ENCODE measurements around the gene GPR137. TPM values are rescaled to one million over a fixed set of nuclear protein-coding genes. Genes with fewer than 3 reads are reported as not detected.

Gene GPR137
- total RNA-seq, 1 donor, result 18.5 TPM

- Histone ChIP-seq H3K27me3 (ENCODE audit: insufficient read depth, low read length) (peaks cover 67% of the 10 kb centered on the region), H3K4me3 (ENCODE audit: insufficient read depth, low read length) (peak overlapping the region; percentile 64), H3K4me1 (ENCODE audit: insufficient read depth, low read length) (peaks cover 10% of the 10 kb centered on the region), H3K36me3 (ENCODE audit: insufficient read depth, low read length) (no peaks in the 10 kb centered on the region), H3K9me3 (ENCODE audit: low read depth, low read length) (no peaks in the 10 kb centered on the region), H4K20me1 (ENCODE audit: insufficient read depth, low read length) (no peaks in the 10 kb centered on the region), H2AFZ (ENCODE audit: low read length) (peak overlapping the region; percentile 76), H3K27ac (ENCODE audit: low read depth, low read length) (no peak overlapping the region), H3K4me2 (ENCODE audit: insufficient read depth, low read length) (peak overlapping the region; percentile 74), H3K79me2 (ENCODE audit: insufficient read depth, low read length) (no peaks in the 10 kb centered on the region)
- peak; percentile 94 for DNase-seq (ENCODE audit: insufficient read length, low spot score, missing footprints)
- TF ChIP-seq, protein P1, sequence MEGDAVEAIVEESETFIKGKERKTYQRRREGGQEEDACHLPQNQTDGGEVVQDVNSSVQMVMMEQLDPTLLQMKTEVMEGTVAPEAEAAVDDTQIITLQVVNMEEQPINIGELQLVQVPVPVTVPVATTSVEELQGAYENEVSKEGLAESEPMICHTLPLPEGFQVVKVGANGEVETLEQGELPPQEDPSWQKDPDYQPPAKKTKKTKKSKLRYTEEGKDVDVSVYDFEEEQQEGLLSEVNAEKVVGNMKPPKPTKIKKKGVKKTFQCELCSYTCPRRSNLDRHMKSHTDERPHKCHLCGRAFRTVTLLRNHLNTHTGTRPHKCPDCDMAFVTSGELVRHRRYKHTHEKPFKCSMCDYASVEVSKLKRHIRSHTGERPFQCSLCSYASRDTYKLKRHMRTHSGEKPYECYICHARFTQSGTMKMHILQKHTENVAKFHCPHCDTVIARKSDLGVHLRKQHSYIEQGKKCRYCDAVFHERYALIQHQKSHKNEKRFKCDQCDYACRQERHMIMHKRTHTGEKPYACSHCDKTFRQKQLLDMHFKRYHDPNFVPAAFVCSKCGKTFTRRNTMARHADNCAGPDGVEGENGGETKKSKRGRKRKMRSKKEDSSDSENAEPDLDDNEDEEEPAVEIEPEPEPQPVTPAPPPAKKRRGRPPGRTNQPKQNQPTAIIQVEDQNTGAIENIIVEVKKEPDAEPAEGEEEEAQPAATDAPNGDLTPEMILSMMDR (IDR thresholded peaks at IDR 0.05; ENCODE audit: extremely low read depth, low read depth, low read length), result no peak
Observed at GRCh38 chr11:64298966-64299846, 13.6 kb downstream of the GPR137 start.

- Histone ChIP-seq H4K20me1 (ENCODE audit: insufficient read depth, low read length) (no peaks in the 10 kb centered on the region), H2AFZ (ENCODE audit: low read length) (peak within 1 kb of the TSS; percentile 76), H3K4me2 (ENCODE audit: insufficient read depth, low read length) (peak within 1 kb of the TSS; percentile 74), H3K9me3 (ENCODE audit: low read depth, low read length) (no peaks in the 10 kb centered on the region), H3K4me3 (ENCODE audit: insufficient read depth, low read length) (peak within 1 kb of the TSS; percentile 64), H3K27me3 (ENCODE audit: insufficient read depth, low read length) (peaks cover 59% of the 10 kb centered on the region), H3K36me3 (ENCODE audit: insufficient read depth, low read length) (no peaks in the 10 kb centered on the region), H3K27ac (ENCODE audit: low read depth, low read length) (no peak within 1 kb of the TSS), H3K4me1 (ENCODE audit: insufficient read depth, low read length) (peaks cover 15% of the 10 kb centered on the region), H3K79me2 (ENCODE audit: insufficient read depth, low read length) (no peaks in the 10 kb centered on the region)
- TF ChIP-seq, protein P1 (IDR thresholded peaks at IDR 0.05; ENCODE audit: extremely low read depth, low read depth, low read length), result no peak
- peak; percentile 72 for DNase-seq (ENCODE audit: insufficient read length, low spot score, missing footprints)
Observed at GRCh38 chr11:64299847-64300648, 14.4 kb downstream of the GPR137 start, which contains the start of gene CATSPERZ. TSS of gene CATSPERZ (plus strand) at chr11:64300358. CDS start at chr11:64300411, 53 bp downstream.

GRCh38 chr11:64303109-64304031, 17.7 kb downstream of the GPR137 start:
- H3K4me2 ChIP-seq (ENCODE audit: insufficient read depth, low read length), result no peak overlapping the region
- H4K20me1 ChIP-seq (ENCODE audit: insufficient read depth, low read length), result peaks cover 4% of the 10 kb centered on the region
- TF ChIP-seq, protein P1 (IDR thresholded peaks at IDR 0.05; ENCODE audit: extremely low read depth, low read depth, low read length), result no peak
- H2AFZ ChIP-seq (ENCODE audit: low read length), result no peak overlapping the region
- H3K4me3 ChIP-seq (ENCODE audit: insufficient read depth, low read length), result no peak overlapping the region
- peaks cover 13% of the 10 kb centered on the region for H3K79me2 ChIP-seq (ENCODE audit: insufficient read depth, low read length)
- peaks cover 21% of the 10 kb centered on the region for H3K4me1 ChIP-seq (ENCODE audit: insufficient read depth, low read length)
- DNase-seq (ENCODE audit: insufficient read length, low spot score, missing footprints), result peak; percentile 73
- no peaks in the 10 kb centered on the region for H3K9me3 ChIP-seq (ENCODE audit: low read depth, low read length)
- no peak overlapping the region for H3K27ac ChIP-seq (ENCODE audit: low read depth, low read length)
- no peaks in the 10 kb centered on the region for H3K36me3 ChIP-seq (ENCODE audit: insufficient read depth, low read length)
- H3K27me3 ChIP-seq (ENCODE audit: insufficient read depth, low read length), result peaks cover 26% of the 10 kb centered on the region

Measured in osteoblast (primary cell).